GM23338 (cell line): ENCODE data around the gene POFUT2. TPM values are rescaled to one million over a fixed set of nuclear protein-coding genes. Genes with fewer than 3 reads are reported as not detected.

Experiments used
- ATAC-seq: fragments of 200-7000 bp; cut with Tn5 transposase; 3 replicates; pipeline ENCODE4 v1.9.1; 2020
- DNase-seq: peaks from one replicate; pipeline ENCODE4 v3.0.0-alpha.2; 2015; ENCODE audit warnings: low spot score
- H2AFZ ChIP-seq: fragments of 200-600 bp; sonication (generic); 2 replicates; pipeline ENCODE4 v1.8.0; 2016; ENCODE audit warnings: antibody characterized with exemption, mild to moderate bottlenecking, moderate library complexity
- H3F3A ChIP-seq: fragments of 200-600 bp; sonication (generic); replicated peaks from 2 replicates; pipeline ENCODE4 v1.8.0; 2017; ENCODE audit warnings: antibody characterized with exemption, mixed run types, low read depth
- H3K27ac ChIP-seq: fragments of 200-600 bp; sonication (generic); 2 replicates; pipeline ENCODE4 v1.6.1; 2016; ENCODE audit warnings: low read depth
- H3K27me3 ChIP-seq: fragments of 200-600 bp; sonication (generic); 2 replicates; pipeline ENCODE4 v1.8.0; 2016; ENCODE audit warnings: mild to moderate bottlenecking, mixed run types, moderate library complexity; ENCODE audit not compliant: insufficient read depth
- H3K36me3 ChIP-seq: fragments of 200-600 bp; sonication (generic); 2 replicates; pipeline ENCODE4 v1.8.0; 2016; ENCODE audit warnings: mild to moderate bottlenecking; ENCODE audit not compliant: insufficient read depth
- H3K4me1 ChIP-seq: fragments of 200-600 bp; sonication (generic); 2 replicates; pipeline ENCODE4 v1.8.0; 2016; ENCODE audit warnings: mild to moderate bottlenecking, moderate library complexity; ENCODE audit not compliant: insufficient read depth
- H3K4me2 ChIP-seq: fragments of 200-600 bp; sonication (generic); 2 replicates; pipeline ENCODE4 v1.7.1; 2017; ENCODE audit warnings: mixed run types
- H3K4me3 ChIP-seq: fragments of 200-600 bp; sonication (generic); 2 replicates; pipeline ENCODE4 v1.6.1; 2016; ENCODE audit warnings: mixed run types
- H3K79me2 ChIP-seq: fragments of 200-600 bp; sonication (generic); replicated peaks from 2 replicates; pipeline ENCODE4 v1.8.0; 2017; ENCODE audit warnings: mild to moderate bottlenecking; ENCODE audit not compliant: insufficient read depth
- H3K9me2 ChIP-seq: fragments of 200-600 bp; sonication (generic); 2 replicates; pipeline ENCODE4 v1.8.0; 2017; ENCODE audit not compliant: insufficient read depth
- H4K20me1 ChIP-seq: fragments of 200-600 bp; sonication (generic); replicated peaks from 2 replicates; pipeline ENCODE4 v1.8.0; 2017; ENCODE audit warnings: mild to moderate bottlenecking; ENCODE audit not compliant: insufficient read depth
- H3K27ac Mint-ChIP-seq: 2 replicates; pipeline ENCODE4 v1.8.0; 2020; ENCODE audit warnings: inconsistent platforms, mild to moderate bottlenecking, moderate library complexity, mixed read lengths
- H3K27me3 Mint-ChIP-seq: 3 replicates; pipeline ENCODE4 v1.8.0; 2022; ENCODE audit warnings: low read depth, mild to moderate bottlenecking, moderate library complexity, mixed read lengths, inconsistent platforms; ENCODE audit not compliant: insufficient read depth, poor library complexity
- H3K36me3 Mint-ChIP-seq: 3 replicates; pipeline ENCODE4 v1.8.0; 2021; ENCODE audit warnings: low read depth, mild to moderate bottlenecking, inconsistent platforms, moderate library complexity, mixed read lengths
- H3K4me1 Mint-ChIP-seq: 3 replicates; pipeline ENCODE4 v1.8.0; 2020; ENCODE audit warnings: mild to moderate bottlenecking, inconsistent platforms, mixed read lengths
- H3K4me3 Mint-ChIP-seq: 3 replicates; pipeline ENCODE4 v1.8.0; 2021; ENCODE audit warnings: moderate library complexity, mild to moderate bottlenecking, inconsistent platforms, mixed read lengths
- H3K9me3 Mint-ChIP-seq: 3 replicates; pipeline ENCODE4 v1.8.0; 2020; ENCODE audit warnings: moderate library complexity, mild to moderate bottlenecking, inconsistent platforms, mixed read lengths
- CREB1 ChIP-seq: fragments of 250-450 bp; sonication (Bioruptor Pico); IDR thresholded peaks from 2 replicates; pipeline ENCODE4 v1.5.0; 2020; ENCODE audit warnings: low read depth, mild to moderate bottlenecking, moderate library complexity
- EZH2 ChIP-seq: fragments of 200-600 bp; sonication (generic); IDR thresholded peaks from one replicate; pipeline ENCODE4 v1.8.0; 2017; ENCODE audit warnings: antibody characterized with exemption, mild to moderate bottlenecking, low read depth; ENCODE audit not compliant: unreplicated experiment
- EZH2phosphoT487 ChIP-seq: fragments of 200-600 bp; sonication (generic); IDR thresholded peaks from one replicate; pipeline ENCODE4 v1.8.1; 2018; ENCODE audit warnings: antibody characterized with exemption; ENCODE audit not compliant: unreplicated experiment
- POLR2AphosphoS5 ChIP-seq: IDR thresholded peaks from 2 replicates; pipeline ENCODE4 v1.6.1; 2016; ENCODE audit warnings: antibody characterized with exemption, low read depth
- ZNF114 ChIP-seq: fragments of 250-450 bp; sonication (Bioruptor Pico); IDR thresholded peaks from 2 replicates; pipeline ENCODE4 v1.5.0; 2020; ENCODE audit warnings: mild to moderate bottlenecking, moderate library complexity
- ZNF331 ChIP-seq: fragments of 250-450 bp; sonication (Bioruptor Pico); IDR thresholded peaks from 2 replicates; pipeline ENCODE4 v1.5.0; 2020; ENCODE audit warnings: low read depth, mild to moderate bottlenecking, moderate library complexity
- polyA plus RNA-seq: library from polyadenylated mRNA; unstranded; fragments of >200 nt; fragmentation: Nextera tagmentation; extraction: Ambion mirVana; gene quantifications from 2 replicates; pipeline ENCODE4 v1.2.1, GENCODE V29; 2016
- total RNA-seq: library from RNA; depleted of rRNA; stranded (reverse); fragments of >200 nt; shearing (Covaris generic); gene quantifications from 2 replicates; pipeline ENCODE4 v1.2.3, GENCODE V29; 2014
- TF ChIP-seq, protein P1 (sequence below): fragments of 250-450 bp; sonication (Bioruptor Pico); IDR thresholded peaks from 2 replicates; pipeline ENCODE4 v1.5.0; 2020; ENCODE audit warnings: mild to moderate bottlenecking, moderate library complexity
- TF ChIP-seq, protein P2 (sequence below), 2 experiments: fragments of 200-600 bp in 1 of 2; sonication (generic) in 1 of 2; conservative IDR thresholded peaks; 2 replicates each; pipeline versions ENCODE4 v1.5.1 to v1.6.1; 2016 to 2017; ENCODE audit warnings: antibody characterized with exemption in 2 of 2, low read depth in 2 of 2, mild to moderate bottlenecking in 2 of 2, moderate library complexity in 1 of 2
- TF ChIP-seq, protein P3 (sequence below): IDR thresholded peaks from 2 replicates; pipeline ENCODE4 v1.6.1; 2016; ENCODE audit warnings: antibody characterized with exemption
- TF ChIP-seq, protein P4 (sequence below): IDR thresholded peaks from one replicate; pipeline ENCODE4 v1.6.1; 2018; ENCODE audit warnings: antibody characterized with exemption; ENCODE audit not compliant: unreplicated experiment

Gene POFUT2
- total and polyA plus RNA-seq, 2 experiments from 2014 or later = 12.1 to 34.5 TPM

DNA sequence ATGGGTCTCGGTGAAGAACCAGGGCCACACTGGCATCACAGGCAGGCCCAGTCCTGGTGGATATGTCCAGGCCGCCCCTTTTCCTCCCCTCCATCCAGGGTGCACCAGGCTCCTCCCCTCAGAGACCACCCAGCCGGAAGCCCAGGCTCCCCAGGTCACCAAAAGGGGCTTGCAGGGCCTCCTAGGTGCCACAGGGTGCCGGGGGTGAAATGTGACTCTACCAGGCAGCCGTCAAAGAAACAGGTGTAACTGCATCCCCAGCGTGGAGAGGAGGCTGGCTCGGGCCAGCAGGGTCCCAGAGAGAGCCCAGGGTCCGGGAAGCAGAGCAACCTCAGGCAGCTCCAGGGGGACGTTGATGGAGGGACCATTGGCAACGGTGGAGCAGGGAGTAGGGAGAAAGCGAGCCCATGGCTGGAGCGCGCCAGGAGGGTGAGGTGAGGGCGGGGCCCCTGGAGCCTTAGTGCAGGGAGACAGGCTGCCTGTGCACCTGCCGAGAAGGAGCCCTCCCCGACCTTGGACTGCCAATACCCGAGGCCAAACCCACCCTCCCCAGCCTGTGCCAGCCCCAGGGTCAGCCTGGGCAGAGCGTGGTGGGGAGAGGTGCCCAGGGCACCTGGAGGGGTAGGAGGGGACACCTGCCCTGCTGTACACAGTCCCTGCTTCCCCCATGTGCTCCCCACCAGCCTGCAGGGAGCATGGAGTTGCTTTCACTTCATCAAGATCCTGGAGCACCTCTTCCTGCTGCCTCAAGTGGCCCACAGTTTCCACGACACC, 48.3 kb upstream of the POFUT2 start:
- Histone ChIP-seq H2AFZ (no peak overlapping the region), H3K79me2 (no peaks in the 10 kb centered on the region), H3K4me1 (no peaks in the 10 kb centered on the region; the same call in 1 of the 2 replicates), H3K9me2 (no peaks in the 10 kb centered on the region), H3K27me3 (no peaks in the 10 kb centered on the region), H3K36me3 (no peaks in the 10 kb centered on the region), H4K20me1 (no peaks in the 10 kb centered on the region), H3K27ac (no peak overlapping the region), H3K4me2 (no peak overlapping the region), H3F3A (no peaks in the 10 kb centered on the region), H3K4me3 (no peak overlapping the region)
- no peak overlapping the region for H3K4me3 Mint-ChIP-seq
- H3K4me1 Mint-ChIP-seq = peaks cover 30% of the 10 kb centered on the region
- H3K9me3 Mint-ChIP-seq = peaks cover 3% of the 10 kb centered on the region; the same call in 1 of the 3 replicates
- ATAC-seq = no peak
- TF ChIP-seq, protein P1, sequence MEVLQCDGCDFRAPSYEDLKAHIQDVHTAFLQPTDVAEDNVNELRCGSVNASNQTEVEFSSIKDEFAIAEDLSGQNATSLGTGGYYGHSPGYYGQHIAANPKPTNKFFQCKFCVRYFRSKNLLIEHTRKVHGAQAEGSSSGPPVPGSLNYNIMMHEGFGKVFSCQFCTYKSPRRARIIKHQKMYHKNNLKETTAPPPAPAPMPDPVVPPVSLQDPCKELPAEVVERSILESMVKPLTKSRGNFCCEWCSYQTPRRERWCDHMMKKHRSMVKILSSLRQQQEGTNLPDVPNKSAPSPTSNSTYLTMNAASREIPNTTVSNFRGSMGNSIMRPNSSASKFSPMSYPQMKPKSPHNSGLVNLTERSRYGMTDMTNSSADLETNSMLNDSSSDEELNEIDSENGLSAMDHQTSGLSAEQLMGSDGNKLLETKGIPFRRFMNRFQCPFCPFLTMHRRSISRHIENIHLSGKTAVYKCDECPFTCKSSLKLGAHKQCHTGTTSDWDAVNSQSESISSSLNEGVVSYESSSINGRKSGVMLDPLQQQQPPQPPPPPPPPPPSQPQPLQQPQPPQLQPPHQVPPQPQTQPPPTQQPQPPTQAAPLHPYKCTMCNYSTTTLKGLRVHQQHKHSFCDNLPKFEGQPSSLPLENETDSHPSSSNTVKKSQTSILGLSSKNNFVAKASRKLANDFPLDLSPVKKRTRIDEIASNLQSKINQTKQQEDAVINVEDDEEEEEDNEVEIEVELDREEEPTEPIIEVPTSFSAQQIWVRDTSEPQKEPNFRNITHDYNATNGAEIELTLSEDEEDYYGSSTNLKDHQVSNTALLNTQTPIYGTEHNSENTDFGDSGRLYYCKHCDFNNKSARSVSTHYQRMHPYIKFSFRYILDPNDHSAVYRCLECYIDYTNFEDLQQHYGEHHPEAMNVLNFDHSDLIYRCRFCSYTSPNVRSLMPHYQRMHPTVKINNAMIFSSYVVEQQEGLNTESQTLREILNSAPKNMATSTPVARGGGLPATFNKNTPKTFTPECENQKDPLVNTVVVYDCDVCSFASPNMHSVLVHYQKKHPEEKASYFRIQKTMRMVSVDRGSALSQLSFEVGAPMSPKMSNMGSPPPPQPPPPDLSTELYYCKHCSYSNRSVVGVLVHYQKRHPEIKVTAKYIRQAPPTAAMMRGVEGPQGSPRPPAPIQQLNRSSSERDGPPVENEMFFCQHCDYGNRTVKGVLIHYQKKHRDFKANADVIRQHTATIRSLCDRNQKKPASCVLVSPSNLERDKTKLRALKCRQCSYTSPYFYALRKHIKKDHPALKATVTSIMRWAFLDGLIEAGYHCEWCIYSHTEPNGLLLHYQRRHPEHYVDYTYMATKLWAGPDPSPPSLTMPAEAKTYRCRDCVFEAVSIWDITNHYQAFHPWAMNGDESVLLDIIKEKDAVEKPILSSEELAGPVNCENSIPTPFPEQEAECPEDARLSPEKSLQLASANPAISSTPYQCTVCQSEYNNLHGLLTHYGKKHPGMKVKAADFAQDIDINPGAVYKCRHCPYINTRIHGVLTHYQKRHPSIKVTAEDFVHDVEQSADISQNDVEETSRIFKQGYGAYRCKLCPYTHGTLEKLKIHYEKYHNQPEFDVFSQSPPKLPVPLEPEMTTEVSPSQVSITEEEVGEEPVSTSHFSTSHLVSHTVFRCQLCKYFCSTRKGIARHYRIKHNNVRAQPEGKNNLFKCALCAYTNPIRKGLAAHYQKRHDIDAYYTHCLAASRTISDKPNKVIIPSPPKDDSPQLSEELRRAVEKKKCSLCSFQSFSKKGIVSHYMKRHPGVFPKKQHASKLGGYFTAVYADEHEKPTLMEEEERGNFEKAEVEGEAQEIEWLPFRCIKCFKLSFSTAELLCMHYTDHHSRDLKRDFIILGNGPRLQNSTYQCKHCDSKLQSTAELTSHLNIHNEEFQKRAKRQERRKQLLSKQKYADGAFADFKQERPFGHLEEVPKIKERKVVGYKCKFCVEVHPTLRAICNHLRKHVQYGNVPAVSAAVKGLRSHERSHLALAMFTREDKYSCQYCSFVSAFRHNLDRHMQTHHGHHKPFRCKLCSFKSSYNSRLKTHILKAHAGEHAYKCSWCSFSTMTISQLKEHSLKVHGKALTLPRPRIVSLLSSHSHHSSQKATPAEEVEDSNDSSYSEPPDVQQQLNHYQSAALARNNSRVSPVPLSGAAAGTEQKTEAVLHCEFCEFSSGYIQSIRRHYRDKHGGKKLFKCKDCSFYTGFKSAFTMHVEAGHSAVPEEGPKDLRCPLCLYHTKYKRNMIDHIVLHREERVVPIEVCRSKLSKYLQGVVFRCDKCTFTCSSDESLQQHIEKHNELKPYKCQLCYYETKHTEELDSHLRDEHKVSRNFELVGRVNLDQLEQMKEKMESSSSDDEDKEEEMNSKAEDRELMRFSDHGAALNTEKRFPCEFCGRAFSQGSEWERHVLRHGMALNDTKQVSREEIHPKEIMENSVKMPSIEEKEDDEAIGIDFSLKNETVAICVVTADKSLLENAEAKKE (CRISPR knock-in tag) = no peak
- TF ChIP-seq ZNF331 (CRISPR knock-in tag) (no peak), EZH2 (no peak), ZNF114 (CRISPR knock-in tag) (no peak), EZH2phosphoT487 (no peak), CREB1 (CRISPR knock-in tag) (no peak), POLR2AphosphoS5 (no peak)
- TF ChIP-seq, protein P2, sequence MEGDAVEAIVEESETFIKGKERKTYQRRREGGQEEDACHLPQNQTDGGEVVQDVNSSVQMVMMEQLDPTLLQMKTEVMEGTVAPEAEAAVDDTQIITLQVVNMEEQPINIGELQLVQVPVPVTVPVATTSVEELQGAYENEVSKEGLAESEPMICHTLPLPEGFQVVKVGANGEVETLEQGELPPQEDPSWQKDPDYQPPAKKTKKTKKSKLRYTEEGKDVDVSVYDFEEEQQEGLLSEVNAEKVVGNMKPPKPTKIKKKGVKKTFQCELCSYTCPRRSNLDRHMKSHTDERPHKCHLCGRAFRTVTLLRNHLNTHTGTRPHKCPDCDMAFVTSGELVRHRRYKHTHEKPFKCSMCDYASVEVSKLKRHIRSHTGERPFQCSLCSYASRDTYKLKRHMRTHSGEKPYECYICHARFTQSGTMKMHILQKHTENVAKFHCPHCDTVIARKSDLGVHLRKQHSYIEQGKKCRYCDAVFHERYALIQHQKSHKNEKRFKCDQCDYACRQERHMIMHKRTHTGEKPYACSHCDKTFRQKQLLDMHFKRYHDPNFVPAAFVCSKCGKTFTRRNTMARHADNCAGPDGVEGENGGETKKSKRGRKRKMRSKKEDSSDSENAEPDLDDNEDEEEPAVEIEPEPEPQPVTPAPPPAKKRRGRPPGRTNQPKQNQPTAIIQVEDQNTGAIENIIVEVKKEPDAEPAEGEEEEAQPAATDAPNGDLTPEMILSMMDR (conservative IDR thresholded peaks at IDR 0.05; ENCODE audit: low read depth in 2 of 2) = no peak
- TF ChIP-seq, protein P3, sequence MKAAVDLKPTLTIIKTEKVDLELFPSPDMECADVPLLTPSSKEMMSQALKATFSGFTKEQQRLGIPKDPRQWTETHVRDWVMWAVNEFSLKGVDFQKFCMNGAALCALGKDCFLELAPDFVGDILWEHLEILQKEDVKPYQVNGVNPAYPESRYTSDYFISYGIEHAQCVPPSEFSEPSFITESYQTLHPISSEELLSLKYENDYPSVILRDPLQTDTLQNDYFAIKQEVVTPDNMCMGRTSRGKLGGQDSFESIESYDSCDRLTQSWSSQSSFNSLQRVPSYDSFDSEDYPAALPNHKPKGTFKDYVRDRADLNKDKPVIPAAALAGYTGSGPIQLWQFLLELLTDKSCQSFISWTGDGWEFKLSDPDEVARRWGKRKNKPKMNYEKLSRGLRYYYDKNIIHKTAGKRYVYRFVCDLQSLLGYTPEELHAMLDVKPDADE = no peak
- TF ChIP-seq, protein P4, sequence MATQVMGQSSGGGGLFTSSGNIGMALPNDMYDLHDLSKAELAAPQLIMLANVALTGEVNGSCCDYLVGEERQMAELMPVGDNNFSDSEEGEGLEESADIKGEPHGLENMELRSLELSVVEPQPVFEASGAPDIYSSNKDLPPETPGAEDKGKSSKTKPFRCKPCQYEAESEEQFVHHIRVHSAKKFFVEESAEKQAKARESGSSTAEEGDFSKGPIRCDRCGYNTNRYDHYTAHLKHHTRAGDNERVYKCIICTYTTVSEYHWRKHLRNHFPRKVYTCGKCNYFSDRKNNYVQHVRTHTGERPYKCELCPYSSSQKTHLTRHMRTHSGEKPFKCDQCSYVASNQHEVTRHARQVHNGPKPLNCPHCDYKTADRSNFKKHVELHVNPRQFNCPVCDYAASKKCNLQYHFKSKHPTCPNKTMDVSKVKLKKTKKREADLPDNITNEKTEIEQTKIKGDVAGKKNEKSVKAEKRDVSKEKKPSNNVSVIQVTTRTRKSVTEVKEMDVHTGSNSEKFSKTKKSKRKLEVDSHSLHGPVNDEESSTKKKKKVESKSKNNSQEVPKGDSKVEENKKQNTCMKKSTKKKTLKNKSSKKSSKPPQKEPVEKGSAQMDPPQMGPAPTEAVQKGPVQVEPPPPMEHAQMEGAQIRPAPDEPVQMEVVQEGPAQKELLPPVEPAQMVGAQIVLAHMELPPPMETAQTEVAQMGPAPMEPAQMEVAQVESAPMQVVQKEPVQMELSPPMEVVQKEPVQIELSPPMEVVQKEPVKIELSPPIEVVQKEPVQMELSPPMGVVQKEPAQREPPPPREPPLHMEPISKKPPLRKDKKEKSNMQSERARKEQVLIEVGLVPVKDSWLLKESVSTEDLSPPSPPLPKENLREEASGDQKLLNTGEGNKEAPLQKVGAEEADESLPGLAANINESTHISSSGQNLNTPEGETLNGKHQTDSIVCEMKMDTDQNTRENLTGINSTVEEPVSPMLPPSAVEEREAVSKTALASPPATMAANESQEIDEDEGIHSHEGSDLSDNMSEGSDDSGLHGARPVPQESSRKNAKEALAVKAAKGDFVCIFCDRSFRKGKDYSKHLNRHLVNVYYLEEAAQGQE = no peak
- peaks cover 14% of the 10 kb centered on the region for H3K27me3 Mint-ChIP-seq
- no peak overlapping the region for H3K27ac Mint-ChIP-seq
- no peak for DNase-seq
- H3K36me3 Mint-ChIP-seq = 0 out of 3 replicates have a peak, but pooled peaks cover 2% of the 10 kb centered on the region
